GM21423 (cell line): ENCODE measurements around the gene C10orf67.
"Not testable (repeated sequence)": the region's sequence is repeated elsewhere in the genome, so short reads cannot be mapped to it uniquely, and the experiment has no call there.

Experiments
- ATAC-seq: cut with Tn5 transposase; IDR thresholded peaks from one replicate; pipeline ENCODE4 v1.9.1; 2021; ENCODE audit warnings: mild to moderate bottlenecking, moderate library complexity; ENCODE audit not compliant: unreplicated experiment

The C10orf67 gene

GRCh38 chr10:23280419-23281043, 64.1 kb downstream of the C10orf67 start:
- no peak for ATAC-seq

- no peak for ATAC-seq
Measured at GRCh38 chr10:23275355-23275754, 69.2 kb downstream of the C10orf67 start.

GRCh38 chr10:23274179-23274578, 70.4 kb downstream of the C10orf67 start:
- not testable (repeated sequence) for ATAC-seq

GRCh38 chr10:23270531-23270930, 74.1 kb downstream of the C10orf67 start:
- ATAC-seq: no peak

- ATAC-seq: no peak
Measured at GRCh38 chr10:23263441-23264164, 81.0 kb downstream of the C10orf67 start.

- no peak for ATAC-seq
Measured at GRCh38 chr10:23262928-23263327, 81.7 kb downstream of the C10orf67 start.

- ATAC-seq: no peak
Measured at GRCh38 chr10:23258516-23258915, 86.1 kb downstream of the C10orf67 start.

- ATAC-seq: no peak
Measured at GRCh38 chr10:23253780-23254179, 90.8 kb downstream of the C10orf67 start.

GRCh38 chr10:23252859-23253258, 91.7 kb downstream of the C10orf67 start:
- ATAC-seq: not testable (repeated sequence)

- ATAC-seq: not testable (repeated sequence)
Measured at GRCh38 chr10:23241779-23242178, 102.8 kb downstream of the C10orf67 start.

GRCh38 chr10:23238015-23238414, 106.6 kb downstream of the C10orf67 start:
- ATAC-seq: no peak

GRCh38 chr10:23230582-23230981, 114.0 kb downstream of the C10orf67 start:
- no peak for ATAC-seq

GRCh38 chr10:23217471-23217870, 127.1 kb downstream of the C10orf67 start:
- ATAC-seq: no peak

- ATAC-seq: no peak
Measured at GRCh38 chr10:23205972-23206642, 138.5 kb downstream of the C10orf67 start.

GRCh38 chr10:23204773-23205172, 139.8 kb downstream of the C10orf67 start:
- no peak for ATAC-seq

- no peak for ATAC-seq
Measured at GRCh38 chr10:23203369-23204325, 140.9 kb downstream of the C10orf67 start.

- ATAC-seq: no peak
Measured at GRCh38 chr10:23202779-23203178, 141.8 kb downstream of the C10orf67 start.

GRCh38 chr10:23201837-23202236, 142.8 kb downstream of the C10orf67 start:
- ATAC-seq: no peak

- no peak for ATAC-seq
Measured at GRCh38 chr10:23200997-23201652, 143.5 kb downstream of the C10orf67 start.

- no peak for ATAC-seq
Measured at GRCh38 chr10:23200586-23200985, 144.0 kb downstream of the C10orf67 start.
